Fibroblast of skin of right biceps (primary cell): ENCODE measurements around the gene PEX3.
"Not testable (repeated sequence)": the region's sequence is repeated elsewhere in the genome, so short reads cannot be mapped to it uniquely, and the experiment has no call there.

ENCODE experiments used
- DNase-seq: peaks from one replicate; pipeline ENCODE4 v3.0.0-alpha.2; 2013

PEX3 gene, protein sequence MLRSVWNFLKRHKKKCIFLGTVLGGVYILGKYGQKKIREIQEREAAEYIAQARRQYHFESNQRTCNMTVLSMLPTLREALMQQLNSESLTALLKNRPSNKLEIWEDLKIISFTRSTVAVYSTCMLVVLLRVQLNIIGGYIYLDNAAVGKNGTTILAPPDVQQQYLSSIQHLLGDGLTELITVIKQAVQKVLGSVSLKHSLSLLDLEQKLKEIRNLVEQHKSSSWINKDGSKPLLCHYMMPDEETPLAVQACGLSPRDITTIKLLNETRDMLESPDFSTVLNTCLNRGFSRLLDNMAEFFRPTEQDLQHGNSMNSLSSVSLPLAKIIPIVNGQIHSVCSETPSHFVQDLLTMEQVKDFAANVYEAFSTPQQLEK

DNA sequence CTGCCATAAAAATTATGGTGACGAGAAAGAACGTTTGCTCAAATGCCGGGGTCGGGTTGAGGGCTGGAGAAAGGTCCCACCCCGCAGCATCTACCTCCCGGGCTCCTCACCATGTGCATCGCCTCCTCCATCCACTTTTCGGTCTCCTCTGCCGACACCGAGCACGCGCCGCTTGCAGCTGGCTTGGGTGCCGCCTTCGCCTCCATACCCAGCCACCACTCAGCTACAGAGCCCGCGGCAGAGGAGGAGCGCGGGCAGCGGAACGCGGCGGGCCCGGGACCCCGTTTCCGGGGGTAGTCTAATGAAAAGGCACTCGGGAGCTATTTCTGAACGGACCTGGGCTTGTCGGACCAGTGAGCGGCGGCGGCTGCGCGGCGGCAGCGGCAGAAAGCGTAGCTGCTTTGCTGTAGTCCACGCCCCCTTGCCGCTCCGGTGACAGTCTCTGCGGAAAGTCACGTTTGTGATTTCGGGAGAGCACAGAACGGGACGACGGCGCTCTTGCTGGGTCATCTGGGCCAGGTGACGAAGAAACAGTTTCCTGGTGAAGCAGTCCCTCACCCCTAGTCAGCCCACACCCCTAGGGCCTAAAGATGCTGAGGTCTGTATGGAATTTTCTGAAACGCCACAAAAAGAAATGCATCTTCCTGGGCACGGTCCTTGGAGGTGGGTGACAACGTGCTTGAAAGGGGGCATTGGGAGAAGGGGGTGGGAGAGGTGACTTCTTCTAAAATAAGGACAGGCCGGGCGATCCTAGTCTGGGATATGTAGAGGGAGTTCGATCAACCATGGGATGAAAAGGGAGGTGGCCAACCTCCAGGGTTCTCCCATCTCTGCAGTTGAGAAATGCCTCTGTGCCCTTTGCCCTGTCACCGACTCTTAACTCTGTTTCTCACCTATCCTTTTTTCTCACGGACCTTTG is at the start of gene PEX3, which contains the start of gene ADAT2:
PEX3 (plus strand) TSS at position 353 of the 919 bp plus-strand sequence; CDS start at position 591, 238 bp downstream.
ADAT2 (minus strand) TSS at position 243 of the 919 bp plus-strand sequence; CDS start at position 206, 37 bp downstream.
- peak; percentile 94 for DNase-seq

DNA sequence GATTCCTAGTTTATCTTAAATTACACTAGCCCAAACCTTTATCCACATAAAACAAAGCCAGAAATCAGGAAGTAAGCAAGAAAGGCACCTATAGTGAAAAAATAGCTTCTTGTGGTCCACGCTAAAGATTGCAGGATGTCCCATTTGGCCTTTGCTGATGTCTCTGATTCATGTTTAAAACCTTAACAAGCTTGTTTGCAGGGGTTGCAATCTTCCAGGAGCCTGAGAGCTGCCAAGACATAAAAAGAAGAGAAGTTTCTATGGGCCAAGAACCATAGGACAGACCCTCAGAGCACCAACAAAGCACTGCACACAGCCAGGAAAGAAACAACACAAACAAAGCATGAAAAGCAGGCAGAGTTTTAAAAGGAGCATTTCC is 49.5 kb upstream of the PEX3 start:
- no peak for DNase-seq

DNA sequence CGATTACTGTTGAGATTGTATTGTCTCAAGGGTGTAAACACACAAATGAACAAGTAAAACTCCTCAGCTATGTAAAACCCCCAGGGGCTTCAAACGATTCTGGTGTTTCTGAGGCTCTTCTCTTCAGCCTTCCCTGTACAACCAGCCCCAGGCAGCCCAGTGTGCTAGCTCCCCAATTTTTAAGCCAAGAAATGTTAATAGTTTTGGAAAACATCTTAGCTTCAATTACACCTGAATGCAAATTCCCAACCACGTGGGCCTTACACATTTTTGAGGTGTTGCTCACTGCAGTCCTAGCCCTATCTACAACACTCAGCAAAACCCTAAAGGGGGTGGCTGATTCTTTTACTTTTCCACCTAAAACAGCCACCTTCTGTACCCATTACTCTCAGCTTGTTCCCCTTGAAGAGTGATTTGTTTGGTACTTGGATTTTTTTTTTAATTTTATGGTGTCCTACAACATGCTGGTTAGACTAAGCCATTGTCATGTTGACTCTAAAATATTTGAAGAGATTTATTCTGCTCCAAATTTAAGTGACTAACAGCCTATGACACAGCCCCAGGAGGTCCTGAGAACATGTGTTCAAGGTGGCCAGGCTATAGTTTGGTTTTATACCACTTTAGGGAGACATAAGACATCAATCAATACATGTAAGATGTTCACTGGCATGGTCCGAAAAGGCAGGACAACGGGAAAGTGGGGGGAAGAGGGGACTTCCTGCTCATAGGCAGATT is 48.8 kb upstream of the PEX3 start:
- no peak for DNase-seq

DNA sequence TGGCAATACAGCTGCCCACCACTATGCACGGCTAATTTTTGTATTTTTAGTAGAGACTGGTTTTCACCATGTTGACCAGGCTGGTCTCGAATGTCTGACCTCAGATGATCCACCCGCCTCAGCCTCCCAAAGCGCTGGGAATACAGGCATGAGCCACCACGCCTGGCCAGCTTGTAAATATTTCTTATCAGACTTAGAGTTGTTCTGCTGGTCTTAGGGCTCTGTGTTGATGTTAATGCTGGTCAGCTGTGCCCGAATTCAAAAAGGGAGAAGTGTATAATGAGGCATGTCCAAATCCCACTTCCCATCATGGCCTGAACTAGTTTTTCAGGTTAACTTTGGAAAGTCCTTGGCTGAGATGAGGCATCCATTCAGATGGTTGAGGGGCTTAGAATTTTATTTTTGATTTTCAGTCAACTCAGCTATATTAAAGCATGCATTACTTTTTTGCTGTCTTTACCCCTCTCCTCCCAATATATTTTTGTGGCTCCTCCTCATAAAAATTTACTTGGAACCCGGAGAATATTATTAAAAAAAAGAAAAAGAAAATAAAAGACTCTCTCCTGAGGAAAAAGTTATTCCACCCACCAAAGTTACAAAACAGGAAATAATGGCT is 47.8 kb upstream of the PEX3 start:
- DNase-seq, result no peak

DNA sequence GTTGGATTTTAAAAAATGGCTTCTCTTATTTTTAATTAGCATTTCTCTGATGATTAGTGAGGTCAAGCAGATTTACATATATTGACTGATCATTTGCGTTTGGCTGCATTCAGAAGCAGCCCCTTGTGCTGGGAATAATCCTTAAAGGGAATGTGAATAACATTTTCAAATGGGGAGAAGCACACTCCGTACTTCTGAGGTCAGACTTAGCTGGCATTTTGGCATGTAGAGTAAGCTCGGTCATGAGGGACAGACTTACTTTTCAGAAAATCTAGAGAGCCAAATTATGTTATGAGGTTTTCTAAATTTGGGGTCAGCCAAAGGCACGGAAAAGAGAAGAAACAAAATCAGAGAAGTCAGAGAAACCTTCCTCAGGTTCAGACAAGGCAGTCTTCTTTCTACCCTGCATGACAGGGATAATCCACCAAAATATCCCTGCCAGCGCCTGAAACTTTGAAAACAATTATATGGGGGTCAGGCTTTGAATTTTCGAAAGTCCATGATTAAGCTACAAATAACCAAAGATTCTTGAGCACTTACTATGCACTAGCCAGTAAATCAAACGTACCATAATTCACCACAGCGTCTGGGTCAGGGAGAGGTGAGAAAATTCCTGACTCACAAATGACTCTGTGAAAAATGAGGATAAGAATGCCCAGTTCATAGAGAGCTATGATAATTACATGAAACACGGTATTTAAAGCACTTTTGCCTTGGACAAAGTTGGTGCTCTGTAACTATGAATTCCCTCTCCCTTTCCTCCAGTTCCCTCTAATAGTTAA is 45.0 kb upstream of the PEX3 start:
- DNase-seq, result peak; percentile 90

DNA sequence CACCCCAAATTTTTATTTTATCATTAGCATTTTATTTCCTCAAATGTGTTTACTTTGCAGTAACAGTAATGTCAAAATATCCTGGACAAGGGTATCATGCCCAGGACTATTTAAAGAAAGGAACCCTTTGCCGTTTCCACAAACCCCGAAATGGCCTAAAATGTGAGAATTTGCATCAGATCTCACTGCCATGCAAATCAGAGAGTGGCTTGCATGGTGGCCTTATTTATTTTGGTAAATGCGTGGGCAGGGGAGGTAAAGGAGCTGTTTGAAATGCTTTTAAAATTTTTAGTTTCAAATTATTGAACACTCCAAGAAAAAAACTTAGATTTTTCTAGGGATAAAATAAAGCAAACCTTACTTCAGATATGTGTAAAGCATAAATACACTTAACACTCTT is 43.9 kb upstream of the PEX3 start:
- no peak for DNase-seq

DNA sequence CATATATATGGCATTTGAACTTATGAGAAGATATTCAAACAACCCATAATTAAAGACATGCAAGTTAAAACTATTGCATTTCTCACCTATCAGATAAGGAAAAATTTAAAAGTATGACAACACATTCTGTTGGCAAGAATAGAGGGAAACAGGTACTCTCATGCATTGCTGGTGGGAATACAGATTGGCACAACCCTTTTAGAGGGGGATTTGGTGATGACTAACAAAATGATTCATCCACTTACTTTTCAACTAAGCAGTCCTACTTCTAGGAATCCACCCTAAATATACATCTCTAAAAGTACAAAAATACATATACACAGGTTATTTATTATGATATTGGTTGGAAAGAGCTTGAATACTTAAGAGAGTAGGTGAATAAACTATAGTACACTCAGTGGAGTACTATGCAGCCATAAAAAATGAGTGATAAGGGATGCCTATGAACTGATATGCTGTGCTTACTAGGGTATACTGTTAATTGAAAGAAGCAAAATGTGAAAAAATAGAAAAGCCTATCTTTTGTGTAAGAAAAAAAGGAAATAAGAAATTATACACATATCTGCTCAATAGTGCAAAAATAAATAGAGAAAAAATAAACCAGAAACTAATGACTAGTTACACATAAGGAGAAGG is 42.3 kb upstream of the PEX3 start:
- DNase-seq, result no peak

DNA sequence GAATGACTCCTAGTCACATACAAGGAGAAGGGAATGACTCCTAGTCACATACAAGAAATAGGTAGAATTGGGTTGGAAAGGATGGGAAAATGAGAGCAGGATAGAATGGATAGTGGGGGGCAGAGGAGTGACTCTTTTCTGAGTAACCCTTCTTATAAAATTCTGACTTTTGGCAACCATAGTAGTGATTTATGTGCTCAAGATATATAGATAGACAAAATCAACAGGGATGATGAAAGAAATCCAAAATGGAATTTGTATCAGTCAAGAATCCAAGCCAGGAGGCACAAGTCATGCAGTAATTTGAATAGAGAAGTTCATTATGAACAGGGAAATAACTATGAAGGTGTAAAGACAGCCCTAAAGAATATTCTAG is 41.8 kb upstream of the PEX3 start:
- DNase-seq, result no peak

DNA sequence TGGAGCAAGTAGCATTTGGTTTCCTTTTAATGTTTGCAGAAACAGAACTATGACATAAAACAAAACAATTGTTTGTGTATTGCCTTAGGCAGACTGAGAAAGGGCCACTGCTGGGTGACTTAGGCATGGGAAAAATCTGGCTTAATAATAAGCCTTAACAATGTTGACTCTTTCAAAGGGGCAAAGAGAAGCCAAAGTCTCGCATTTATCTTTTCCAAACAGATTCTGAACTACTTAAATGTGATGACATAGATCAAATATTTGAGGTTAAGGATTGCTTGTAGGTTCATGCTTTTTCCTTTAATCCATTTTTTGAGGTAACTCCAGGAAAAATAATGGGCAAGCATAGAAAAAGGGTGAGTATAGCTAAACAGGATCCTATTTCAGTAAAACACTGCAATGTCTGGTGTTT is 39.7 kb upstream of the PEX3 start:
- peak; percentile 72 for DNase-seq

DNA sequence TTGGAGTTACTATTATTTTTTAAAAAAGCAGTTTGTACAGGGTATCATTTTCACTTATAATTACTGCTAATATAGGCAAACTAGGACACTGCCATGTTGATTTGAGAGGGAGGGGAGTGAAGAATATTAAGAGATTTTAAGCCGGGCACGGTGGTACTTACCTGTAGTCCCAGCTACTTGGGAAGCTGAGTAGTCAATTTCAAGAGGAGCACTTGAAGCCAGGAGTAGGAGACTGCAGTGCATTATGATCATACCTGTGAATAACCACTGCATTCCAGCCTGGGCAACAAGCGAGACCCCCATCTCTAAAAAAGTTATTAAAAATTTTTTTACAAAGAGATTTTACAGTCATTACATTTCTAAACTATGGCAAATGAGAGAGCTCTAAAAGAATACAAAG is 35.8 kb upstream of the PEX3 start:
- no peak for DNase-seq

DNA sequence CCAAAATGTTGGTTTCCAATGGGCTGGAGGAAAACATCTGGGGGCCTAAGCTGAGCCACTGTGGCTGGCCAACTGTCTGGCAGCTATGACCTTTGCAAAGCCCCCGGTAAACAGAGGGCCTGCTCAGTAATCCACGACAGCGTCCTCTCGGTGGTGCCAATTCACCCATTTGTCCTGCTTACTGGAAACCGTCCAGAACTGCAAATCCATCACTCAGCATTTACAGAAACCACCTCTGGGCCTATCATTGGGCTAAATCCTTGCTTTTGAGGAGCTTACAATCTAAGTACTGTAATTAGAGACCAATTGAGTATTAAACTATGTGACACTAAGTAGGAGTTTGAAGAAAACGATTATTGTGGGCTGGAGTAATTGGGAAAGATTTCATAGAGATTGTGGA is 31.1 kb upstream of the PEX3 start:
- DNase-seq, result no peak

DNA sequence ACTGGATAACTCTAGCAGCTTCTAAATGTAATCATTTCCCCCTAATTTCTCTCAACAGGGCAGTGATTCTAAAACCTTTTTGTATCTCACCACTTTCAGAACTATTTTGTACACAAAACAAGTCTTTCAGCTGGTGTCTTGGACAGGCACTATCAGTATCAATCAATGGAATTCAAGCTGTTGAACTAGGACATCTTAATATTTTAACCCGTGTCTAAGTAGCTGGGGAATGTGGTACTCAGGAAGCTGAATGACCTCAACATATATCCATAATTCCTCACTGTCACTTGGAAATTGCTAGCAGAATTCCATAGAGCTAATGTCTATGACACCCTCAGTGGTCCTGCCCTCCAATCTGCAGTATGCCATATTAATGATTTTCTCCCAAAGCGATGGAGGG is 24.6 kb upstream of the PEX3 start:
- peak; percentile 69 for DNase-seq

DNA sequence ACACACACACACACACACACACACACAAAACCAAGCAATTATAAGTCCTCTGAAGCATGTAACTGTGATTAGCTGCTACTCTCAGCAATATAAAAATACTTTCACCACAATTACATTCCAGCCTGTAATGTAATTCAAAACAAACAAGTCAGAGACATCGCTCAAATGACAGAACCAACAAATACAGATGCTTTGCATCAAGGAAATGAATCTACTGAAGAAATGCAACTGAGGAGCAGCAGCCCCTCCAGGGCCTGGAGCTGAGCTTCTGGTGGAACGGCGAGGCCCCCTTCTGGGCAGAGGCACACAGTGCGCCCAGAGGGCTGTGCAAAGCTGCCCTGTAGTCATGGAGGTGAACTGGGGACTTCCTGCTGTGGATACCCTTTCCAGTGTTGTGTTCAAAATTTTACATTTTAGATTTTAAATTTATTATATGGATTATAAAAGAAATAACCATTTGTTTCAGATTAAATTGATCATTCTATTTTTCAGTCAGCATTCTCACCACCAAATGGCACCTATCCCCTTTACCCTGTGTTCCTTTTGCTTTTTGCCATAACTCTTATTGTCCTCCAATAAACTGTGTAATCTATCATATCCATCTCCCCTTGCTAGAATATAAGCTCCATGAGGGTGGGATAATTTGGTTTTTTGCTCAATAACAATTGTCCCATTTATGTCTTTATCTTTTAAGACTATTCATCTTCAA is 23.3 kb upstream of the PEX3 start:
- DNase-seq, result peak; percentile 87

DNA sequence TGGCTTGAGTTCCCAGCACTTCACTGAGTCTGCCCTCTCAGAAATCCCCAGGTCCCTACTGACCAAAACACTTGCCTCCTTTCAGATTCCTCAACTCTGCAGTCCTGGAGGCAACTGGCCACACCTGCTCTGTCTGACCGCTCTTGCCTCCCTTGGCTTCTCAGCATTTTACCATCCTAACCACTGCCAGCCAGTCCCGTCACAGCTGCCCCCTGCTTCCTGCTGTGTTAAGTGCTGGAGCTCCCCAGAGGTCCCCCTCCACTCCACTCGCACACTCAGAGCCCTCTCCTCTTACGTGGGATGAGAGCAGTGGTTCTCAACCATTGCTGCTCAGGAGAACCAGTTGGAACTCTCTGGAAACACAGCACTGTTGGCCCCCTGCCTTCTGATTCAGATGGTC is 20.6 kb upstream of the PEX3 start:
- no peak for DNase-seq

DNA sequence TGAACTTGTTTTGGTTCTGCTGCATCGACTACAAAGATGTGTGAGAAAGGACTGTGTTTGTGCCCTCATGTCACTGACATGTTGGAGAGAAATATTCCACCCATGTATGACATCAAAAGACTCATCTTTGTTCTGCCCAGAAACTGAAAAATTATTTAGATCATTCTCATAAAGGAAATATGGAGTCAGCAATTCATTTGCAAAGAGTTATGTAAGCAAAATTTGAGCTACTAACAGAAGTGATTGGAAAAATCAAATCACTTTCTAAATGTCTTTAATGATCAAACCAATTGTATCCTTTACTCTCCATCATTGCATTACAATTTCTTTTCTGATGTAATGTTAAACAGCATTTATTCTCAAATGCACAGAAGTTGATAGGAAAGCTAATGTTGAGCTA is 19.4 kb upstream of the PEX3 start:
- DNase-seq, result no peak

DNA sequence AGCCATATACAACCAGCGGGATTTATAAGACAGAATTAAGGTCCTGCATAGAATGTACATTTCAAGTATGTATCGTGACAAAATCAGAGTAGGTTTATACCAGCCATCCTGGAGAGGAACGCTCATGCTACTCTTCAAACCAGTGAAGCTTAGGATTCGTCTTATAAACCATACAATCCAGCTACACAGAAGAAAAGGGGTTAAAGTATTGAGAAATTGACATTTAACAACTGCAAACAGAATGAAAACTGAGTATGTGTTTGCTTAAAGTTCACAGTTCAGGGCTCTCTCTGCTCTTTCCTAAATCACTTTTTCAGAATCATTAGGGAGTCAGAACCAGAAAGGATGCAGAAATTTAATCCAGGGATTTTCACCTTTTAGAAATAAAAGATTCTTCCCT is 18.0 kb upstream of the PEX3 start:
- DNase-seq, result no peak

DNA sequence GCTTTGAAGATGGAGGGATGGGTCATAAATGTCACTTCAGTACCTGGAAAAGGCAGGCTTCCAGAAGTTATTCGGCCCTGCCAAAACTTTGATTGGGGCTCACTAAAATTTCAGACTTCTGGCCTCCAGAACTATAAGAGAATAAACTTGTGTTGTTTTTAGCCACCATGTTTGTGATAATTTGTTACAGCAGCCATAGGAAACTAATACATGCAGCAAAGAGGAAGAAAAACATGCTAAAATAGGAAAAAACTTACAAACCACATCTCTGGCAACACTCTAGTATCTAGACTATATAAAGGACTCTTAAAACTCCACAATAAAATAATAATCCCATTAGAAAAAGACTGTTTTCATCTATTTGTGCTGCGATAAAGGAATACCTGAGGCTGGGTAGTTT is 9.6 kb upstream of the PEX3 start:
- no peak for DNase-seq

DNA sequence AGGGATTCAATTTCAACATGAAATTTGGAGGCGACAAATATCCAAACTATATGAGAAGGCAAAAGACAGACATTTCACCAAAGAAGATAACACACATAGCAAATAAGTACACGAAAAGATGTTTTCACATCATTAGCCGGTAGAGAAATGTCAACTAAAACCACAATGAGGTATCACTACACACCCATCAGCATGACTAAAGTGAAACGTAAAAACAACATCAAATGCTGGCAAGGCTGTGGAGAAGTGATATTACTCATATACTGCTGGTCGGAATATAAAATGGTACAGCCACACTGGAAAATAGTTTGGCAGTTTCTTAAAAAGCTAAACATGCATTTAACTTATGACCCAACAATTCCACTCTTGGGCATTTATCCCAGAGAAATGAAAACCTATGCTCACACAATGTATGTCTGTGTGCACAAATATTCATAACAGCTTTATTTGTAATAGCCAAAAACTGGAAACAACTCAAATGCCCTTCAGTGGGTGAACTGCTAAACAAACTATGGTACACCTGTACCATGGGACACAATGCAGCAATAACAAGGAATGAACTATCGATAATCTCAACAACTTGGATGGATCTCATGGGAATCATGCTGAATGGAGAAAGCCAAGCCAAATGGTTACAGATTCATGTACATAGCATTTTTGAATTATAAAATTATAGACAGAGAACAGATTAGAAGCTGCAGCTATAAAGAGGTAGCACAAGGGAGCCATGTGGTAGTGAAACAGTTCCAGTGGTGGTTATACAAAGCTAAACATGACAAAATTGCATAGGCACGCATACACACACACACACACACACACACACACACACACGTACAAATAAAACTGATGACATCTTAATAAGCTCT is 8.7 kb upstream of the PEX3 start:
- DNase-seq, result peak; percentile 23

DNA sequence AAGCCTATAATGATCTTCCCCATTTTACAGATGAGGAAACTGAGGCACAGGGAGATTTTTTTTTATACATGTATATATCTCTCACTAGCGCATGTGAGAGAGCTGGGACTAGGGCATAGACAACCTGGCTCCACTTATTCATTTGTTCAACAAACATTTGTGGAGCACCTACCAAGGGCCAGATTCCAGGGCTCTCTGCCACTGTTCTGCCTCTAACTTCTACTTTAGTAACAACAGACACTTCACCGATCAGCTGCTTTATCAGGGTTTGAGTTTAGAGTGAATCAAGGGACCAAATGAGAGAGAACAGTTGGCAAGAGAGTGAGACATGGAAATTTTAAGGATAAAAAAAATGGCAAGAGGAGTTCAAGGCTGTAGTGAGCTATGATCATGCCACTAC is 7.5 kb upstream of the PEX3 start:
- no peak for DNase-seq

DNA sequence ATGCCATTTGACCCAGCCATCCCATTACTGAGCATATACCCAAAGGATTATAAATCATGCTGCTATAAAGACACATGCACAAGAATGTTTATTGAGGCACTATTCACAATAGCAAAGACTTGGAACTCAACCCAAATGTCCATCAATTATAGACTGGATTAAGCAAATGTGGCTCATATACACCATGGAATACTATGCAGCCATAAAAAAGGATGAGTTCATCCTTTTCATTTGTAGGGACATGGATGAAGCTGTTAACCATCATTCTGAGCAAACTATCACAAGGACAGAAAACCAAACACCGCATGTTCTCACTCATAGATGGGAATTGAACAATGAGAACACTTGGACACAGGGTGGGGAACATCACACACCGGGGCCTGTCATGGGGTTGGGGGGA is 2.7 kb upstream of the PEX3 start:
- not testable (repeated sequence) for DNase-seq
